SK-N-SH treated with all-trans-retinoic acid at 6 μM for 48 hours (cell line): Measurements from ENCODE around the gene AMN.

ENCODE experiments used
- ATAC-seq: fragments of 200-7000 bp; cut with Tn5 transposase; 3 replicates; pipeline ENCODE4 v1.9.1; 2020; ENCODE audit warnings: mild to moderate bottlenecking, moderate library complexity
- ARNTL ChIP-seq: fragments of 450-650 bp; formaldehyde crosslinking; IDR thresholded peaks from 2 replicates; pipeline ENCODE4 v1.5.0; 2020; ENCODE audit warnings: low read depth, mild to moderate bottlenecking, moderate library complexity, borderline replicate concordance
- BACH2 ChIP-seq: fragments of 250-450 bp; sonication (Bioruptor Pico); IDR thresholded peaks from 2 replicates; pipeline ENCODE4 v1.9.0; 2021; ENCODE audit warnings: mild to moderate bottlenecking, borderline replicate concordance
- CREB5 ChIP-seq: fragments of 250-450 bp; sonication (Bioruptor Pico); IDR thresholded peaks from 2 replicates; pipeline ENCODE4 v1.5.1; 2020; ENCODE audit warnings: low read depth, mild to moderate bottlenecking, moderate library complexity
- CSDC2 ChIP-seq: fragments of 250-450 bp; sonication (Bioruptor Pico); IDR thresholded peaks from 2 replicates; pipeline ENCODE4 v1.5.0; 2020; ENCODE audit warnings: mild to moderate bottlenecking, moderate library complexity
- CSRNP3 ChIP-seq: fragments of 250-450 bp; sonication (Bioruptor Pico); IDR thresholded peaks from 2 replicates; pipeline ENCODE4 v1.5.1; 2021; ENCODE audit warnings: mild to moderate bottlenecking, moderate library complexity
- ESRRG ChIP-seq: fragments of 250-450 bp; sonication (Bioruptor Pico); IDR thresholded peaks from 2 replicates; pipeline ENCODE4 v1.6.1; 2021; ENCODE audit warnings: mild to moderate bottlenecking
- GLIS3 ChIP-seq: fragments of 250-450 bp; sonication (Bioruptor Pico); IDR thresholded peaks from 2 replicates; pipeline ENCODE4 v1.5.0; 2020; ENCODE audit warnings: mild to moderate bottlenecking, moderate library complexity
- ISL1 ChIP-seq: fragments of 250-450 bp; sonication (Bioruptor Pico); IDR thresholded peaks from 2 replicates; pipeline ENCODE4 v2.1.2; 2022; ENCODE audit warnings: mild to moderate bottlenecking, moderate library complexity
- OSR1 ChIP-seq: fragments of 250-450 bp; sonication (Bioruptor Pico); IDR thresholded peaks from 2 replicates; pipeline ENCODE4 v1.8.0; 2022; ENCODE audit warnings: moderate library complexity, mild to moderate bottlenecking, inconsistent platforms
- PATZ1 ChIP-seq: fragments of 250-450 bp; sonication (Bioruptor Pico); IDR thresholded peaks from 2 replicates; pipeline ENCODE4 v1.8.0; 2020; ENCODE audit warnings: mild to moderate bottlenecking, moderate library complexity, borderline replicate concordance
- POU6F1 ChIP-seq: fragments of 250-450 bp; sonication (Bioruptor Pico); IDR thresholded peaks from 2 replicates; pipeline ENCODE4 v1.8.0; 2021; ENCODE audit warnings: low read depth, mild to moderate bottlenecking, moderate library complexity, borderline replicate concordance
- PPARA ChIP-seq: fragments of 250-450 bp; sonication (Bioruptor Pico); IDR thresholded peaks from 2 replicates; pipeline ENCODE4 v1.5.0; 2020; ENCODE audit warnings: mild to moderate bottlenecking, borderline replicate concordance
- RARB ChIP-seq: fragments of 250-450 bp; sonication (Bioruptor Pico); IDR thresholded peaks from 2 replicates; pipeline ENCODE4 v1.8.0; 2021; ENCODE audit warnings: mild to moderate bottlenecking, moderate library complexity
- SNAI2 ChIP-seq: fragments of 250-450 bp; sonication (Bioruptor Pico); IDR thresholded peaks from 2 replicates; pipeline ENCODE4 v1.5.0; 2020; ENCODE audit warnings: mild to moderate bottlenecking, moderate library complexity
- TCF4 ChIP-seq: fragments of 250-450 bp; sonication (Bioruptor Pico); IDR thresholded peaks from 2 replicates; pipeline ENCODE4 v1.8.0; 2021; ENCODE audit warnings: mild to moderate bottlenecking, moderate library complexity, borderline replicate concordance
- TSHZ2 ChIP-seq: fragments of 250-450 bp; sonication (Bioruptor Pico); IDR thresholded peaks from 2 replicates; pipeline ENCODE4 v1.5.0; 2020; ENCODE audit warnings: mild to moderate bottlenecking, moderate library complexity
- ZC3H10 ChIP-seq: fragments of 250-450 bp; sonication (Bioruptor Pico); IDR thresholded peaks from 2 replicates; pipeline ENCODE4 v1.5.1; 2021; ENCODE audit warnings: mild to moderate bottlenecking, moderate library complexity
- ZFP3 ChIP-seq: fragments of 250-450 bp; sonication (Bioruptor Pico); IDR thresholded peaks from 2 replicates; pipeline ENCODE4 v1.5.0; 2020; ENCODE audit warnings: mild to moderate bottlenecking, moderate library complexity
- ZNF565 ChIP-seq: fragments of 450-650 bp; formaldehyde crosslinking; conservative IDR thresholded peaks from 2 replicates; pipeline ENCODE4 v1.5.0; 2020; ENCODE audit warnings: low read depth, mild to moderate bottlenecking, moderate library complexity
- ZNF70 ChIP-seq: fragments of 450-650 bp; formaldehyde crosslinking; IDR thresholded peaks from 2 replicates; pipeline ENCODE4 v1.5.0; 2020; ENCODE audit warnings: mild to moderate bottlenecking, moderate library complexity
- ZNF8 ChIP-seq: fragments of 450-650 bp; formaldehyde crosslinking; IDR thresholded peaks from 2 replicates; pipeline ENCODE4 v1.5.0; 2020; ENCODE audit warnings: mild to moderate bottlenecking, moderate library complexity

AMN gene

GRCh38 chr14:102903248-102903888 is 19.1 kb upstream of the AMN start:
- no peak for ATAC-seq
- no peak for TF ChIP-seq ZNF565
- no peak for TF ChIP-seq TSHZ2 (CRISPR knock-in tag)
- no peak for TF ChIP-seq ARNTL
- no peak for TF ChIP-seq ZNF70 (CRISPR knock-in tag)
- no peak for TF ChIP-seq CREB5 (CRISPR knock-in tag)
- TF ChIP-seq RARB (CRISPR knock-in tag): no peak
- no peak for TF ChIP-seq ZNF8
- TF ChIP-seq TCF4 (CRISPR knock-in tag): no peak
- no peak for TF ChIP-seq ZC3H10 (CRISPR knock-in tag)
- TF ChIP-seq ZFP3: no peak
- no peak for TF ChIP-seq CSRNP3
- TF ChIP-seq ESRRG (CRISPR knock-in tag): no peak
- no peak for TF ChIP-seq BACH2
- no peak for TF ChIP-seq OSR1 (CRISPR knock-in tag)
- TF ChIP-seq PPARA (CRISPR knock-in tag): no peak
- no peak for TF ChIP-seq ISL1 (CRISPR knock-in tag)

- ATAC-seq: no peak
These were observed 18.5 kb upstream of the AMN start for GRCh38 chr14:102903889-102904512.

More at GRCh38 chr14:102903889-102904512, 18.5 kb upstream of the AMN start:
- TF ChIP-seq ZC3H10 (CRISPR knock-in tag): no peak
- no peak for TF ChIP-seq ISL1 (CRISPR knock-in tag)
- TF ChIP-seq GLIS3 (CRISPR knock-in tag): no peak
- no peak for TF ChIP-seq PATZ1
- no peak for TF ChIP-seq POU6F1 (CRISPR knock-in tag)
- no peak for TF ChIP-seq CSRNP3
- no peak for TF ChIP-seq ZFP3
- TF ChIP-seq SNAI2 (CRISPR knock-in tag): no peak
- TF ChIP-seq CSDC2: no peak
- TF ChIP-seq OSR1 (CRISPR knock-in tag): no peak
